IMR-90 (cell line): ENCODE data around the gene NELL2. TPM values are rescaled to one million over a fixed set of nuclear protein-coding genes. Genes with fewer than 3 reads are reported as not detected.

Experiments used
- ATAC-seq: fragments of 200-7000 bp; cut with Tn5 transposase; 2 replicates; pipeline ENCODE4 v1.9.1; 2020; ENCODE audit warnings: low read depth, mild to moderate bottlenecking, moderate library complexity
- BruUV-seq: library from RNA; stranded (reverse); fragments of 400-500 nt; replicated peaks from 2 replicates; lab custom pipeline; 2021; lab: Mats Ljungman, UMichigan
- CTCF ChIA-PET: fragments of 300-600 bp; formaldehyde crosslinking; extraction: SDS; loops from one replicate; lab custom pipeline; 2021; ENCODE audit warnings: antibody characterized with exemption; lab: Yijun Ruan, JAX
- POLR2A ChIA-PET: fragments of 300-600 bp; sonication (Branson Sonifier 250); formaldehyde crosslinking; loops from one replicate; lab custom pipeline; 2022; ENCODE audit warnings: antibody characterized with exemption; ENCODE audit not compliant: unreplicated experiment; lab: Charles Lee
- DNase-seq: peaks from one replicate; pipeline ENCODE4 v3.0.0; 2013
- H2AFZ ChIP-seq: replicated peaks from 2 replicates; pipeline ENCODE3; 2013; ENCODE audit warnings: low read length, mild to moderate bottlenecking; ENCODE audit not compliant: poor library complexity
- H2AK5ac ChIP-seq: 2 replicates; pipeline ENCODE4 v1.6.1; 2013; ENCODE audit warnings: low read depth, low read length, inconsistent platforms
- H2AK9ac ChIP-seq: replicated peaks from 2 replicates; pipeline ENCODE3; 2013; ENCODE audit warnings: mild to moderate bottlenecking, low read depth, low read length, moderate library complexity; ENCODE audit not compliant: poor library complexity
- H2BK120ac ChIP-seq: 2 replicates; pipeline ENCODE4 v1.6.1; 2013; ENCODE audit warnings: low read depth, low read length, inconsistent platforms
- H2BK15ac ChIP-seq: 3 replicates; pipeline ENCODE4 v1.6.1; 2013; ENCODE audit warnings: low read depth, low read length, inconsistent platforms
- H2BK20ac ChIP-seq: 2 replicates; pipeline ENCODE4 v1.6.1; 2013; ENCODE audit warnings: low read depth, mild to moderate bottlenecking, inconsistent platforms, low read length, moderate library complexity
- H2BK5ac ChIP-seq: 2 replicates; pipeline ENCODE4 v1.6.1; 2013; ENCODE audit warnings: mild to moderate bottlenecking, low read depth, low read length, inconsistent platforms; ENCODE audit not compliant: poor library complexity, severe bottlenecking
- H3K14ac ChIP-seq: replicated peaks from 2 replicates; pipeline ENCODE4 v1.6.1; 2013; ENCODE audit warnings: low read depth, low read length, inconsistent platforms
- H3K18ac ChIP-seq: 2 replicates; pipeline ENCODE4 v1.6.1; 2013; ENCODE audit warnings: low read depth, low read length, control low read depth
- H3K23ac ChIP-seq: 2 replicates; pipeline ENCODE4 v1.6.1; 2013; ENCODE audit warnings: low read depth, low read length, inconsistent platforms
- H3K27ac ChIP-seq: 2 replicates; pipeline ENCODE4 v1.5.1; 2013; ENCODE audit warnings: mild to moderate bottlenecking, control low read depth, low read length; ENCODE audit not compliant: insufficient read depth
- H3K27me3 ChIP-seq: 2 replicates; pipeline ENCODE4 v1.6.1; 2013; ENCODE audit warnings: low read length; ENCODE audit not compliant: control insufficient read depth, insufficient read depth
- H3K36me3 ChIP-seq: 2 replicates; pipeline ENCODE4 v1.6.1; 2013; ENCODE audit warnings: low read length, mixed read lengths; ENCODE audit not compliant: control insufficient read depth, insufficient read depth
- H3K4ac ChIP-seq: 2 replicates; pipeline ENCODE4 v1.6.1; 2013; ENCODE audit warnings: low read depth, low read length, inconsistent platforms
- H3K4me1 ChIP-seq: 2 replicates; pipeline ENCODE4 v1.6.1; 2013; ENCODE audit warnings: low read length, mixed read lengths; ENCODE audit not compliant: control insufficient read depth, insufficient read depth
- H3K4me2 ChIP-seq: 2 replicates; pipeline ENCODE4 v1.6.1; 2013; ENCODE audit warnings: low read depth, mild to moderate bottlenecking, control low read depth, low read length, moderate library complexity
- H3K4me3 ChIP-seq: 2 replicates; pipeline ENCODE4 v1.5.1; 2013; ENCODE audit warnings: low read depth, mild to moderate bottlenecking, control low read depth, low read length, moderate library complexity; ENCODE audit not compliant: insufficient read depth
- H3K56ac ChIP-seq: 2 replicates; pipeline ENCODE4 v1.6.1; 2013; ENCODE audit warnings: low read length, inconsistent platforms; ENCODE audit not compliant: insufficient read depth; ENCODE audit errors: extremely low read depth
- H3K79me1 ChIP-seq, 2 experiments: 2 replicates each; pipeline ENCODE4 v1.6.1; 2013; ENCODE audit warnings: low read length in 2 of 2, inconsistent platforms in 1 of 2, low read depth in 1 of 2
- H3K9ac ChIP-seq: 2 replicates; pipeline ENCODE4 v1.6.1; 2013; ENCODE audit warnings: low read depth, low read length, control low read depth
- H3K9me1 ChIP-seq: 2 replicates; pipeline ENCODE4 v1.6.1; 2013; ENCODE audit warnings: low read length, inconsistent platforms; ENCODE audit not compliant: insufficient read depth
- H3K9me3 ChIP-seq: 2 replicates; pipeline ENCODE4 v1.6.1; 2013; ENCODE audit warnings: low read length; ENCODE audit not compliant: control insufficient read depth, insufficient read depth
- H4K20me1 ChIP-seq: 2 replicates; pipeline ENCODE4 v1.6.1; 2013; ENCODE audit warnings: low read length, inconsistent platforms; ENCODE audit not compliant: insufficient read depth
- H4K5ac ChIP-seq: 2 replicates; pipeline ENCODE4 v1.6.1; 2013; ENCODE audit warnings: mild to moderate bottlenecking, low read depth, low read length, control low read depth
- H4K8ac ChIP-seq, 2 experiments: 2 replicates each; pipeline ENCODE4 v1.6.1; 2013; ENCODE audit warnings: low read depth in 2 of 2, low read length in 2 of 2, control low read depth in 1 of 2, inconsistent platforms in 1 of 2
- H4K91ac ChIP-seq: 2 replicates; pipeline ENCODE4 v1.6.1; 2013; ENCODE audit warnings: low read depth, low read length, inconsistent platforms; ENCODE audit not compliant: insufficient read depth
- BHLHE40 ChIP-seq: fragments of 150-350 bp; IDR thresholded peaks from 2 replicates; pipeline ENCODE4 v1.6.1; 2016; ENCODE audit warnings: mild to moderate bottlenecking, low read depth, low read length
- CEBPB ChIP-seq: IDR thresholded peaks from 2 replicates; pipeline ENCODE4 v1.6.1; 2012; ENCODE audit warnings: low read depth, low read length, improper control_type of control experiment
- CHD1 ChIP-seq: IDR thresholded peaks from 2 replicates; pipeline ENCODE4 v1.6.1; 2012; ENCODE audit warnings: low read depth, low read length, improper control_type of control experiment
- ELK1 ChIP-seq: fragments of 150-350 bp; IDR thresholded peaks from 2 replicates; pipeline ENCODE4 v1.6.1; 2016; ENCODE audit warnings: low read depth, mild to moderate bottlenecking, low read length, moderate library complexity, borderline replicate concordance
- FOS ChIP-seq: fragments of 150-350 bp; IDR thresholded peaks from 2 replicates; pipeline ENCODE4 v1.6.1; 2016; ENCODE audit warnings: low read depth, low read length
- MAFK ChIP-seq: IDR thresholded peaks from 2 replicates; pipeline ENCODE4 v1.6.1; 2012; ENCODE audit warnings: low read depth, low read length, improper control_type of control experiment
- MAZ ChIP-seq: IDR thresholded peaks from 2 replicates; pipeline ENCODE4 v1.6.1; 2012; ENCODE audit warnings: low read depth, mild to moderate bottlenecking, low read length, improper control_type of control experiment, moderate library complexity, borderline replicate concordance
- MXI1 ChIP-seq: IDR thresholded peaks from 2 replicates; pipeline ENCODE4 v1.6.1; 2012; ENCODE audit warnings: low read depth, mild to moderate bottlenecking, low read length, moderate library complexity, borderline replicate concordance
- NFE2L2 ChIP-seq: fragments of 150-350 bp; IDR thresholded peaks from 2 replicates; pipeline ENCODE4 v1.6.1; 2016; ENCODE audit warnings: low read depth, mild to moderate bottlenecking, low read length
- POLR2A ChIP-seq: IDR thresholded peaks from 2 replicates; pipeline ENCODE4 v1.6.1; 2012; ENCODE audit warnings: mild to moderate bottlenecking, low read depth, low read length
- RAD21 ChIP-seq: IDR thresholded peaks from 2 replicates; pipeline ENCODE4 v1.6.1; 2012; ENCODE audit warnings: low read length, improper control_type of control experiment
- RCOR1 ChIP-seq: IDR thresholded peaks from 2 replicates; pipeline ENCODE4 v1.6.1; 2012; ENCODE audit warnings: mild to moderate bottlenecking, low read length, improper control_type of control experiment; ENCODE audit not compliant: insufficient replicate concordance
- RFX5 ChIP-seq: IDR thresholded peaks from 2 replicates; pipeline ENCODE4 v1.8.0; 2012; ENCODE audit warnings: low read depth, mild to moderate bottlenecking, low read length, moderate library complexity
- SMC3 ChIP-seq: fragments of 150-350 bp; IDR thresholded peaks from 2 replicates; pipeline ENCODE4 v1.6.1; 2016; ENCODE audit warnings: low read depth, mild to moderate bottlenecking, antibody characterized with exemption, low read length, moderate library complexity
- WGBS, 2 experiments: methylation state at CpG; one replicate each; pipeline versions ENCODE4 v1.1.5 to v1.1.7; 2013; ENCODE audit warnings: missing lambda C conversion rate in 2 of 2; ENCODE audit not compliant: insufficient read length in 1 of 2; ENCODE audit errors: extremely low coverage in 2 of 2; 5-methylcytosine and 5-hydroxymethylcytosine counted together
- dilution Hi-C: fragments of 300-500 bp; cut with HindIII; formaldehyde crosslinking; loops from one replicate; pipeline ENCODE4 v1.14.3; 2018; ENCODE audit warnings: low sequenced_read_pairs; ENCODE audit not compliant: unreplicated experiment
- in situ Hi-C: fragments of 300-500 bp; cut with MboI; formaldehyde crosslinking; loops from 3 replicates; pipeline ENCODE4 v1.14.3; 2019; ENCODE audit warnings: low sequenced_read_pairs, inconsistent platforms, mixed read lengths
- intact Hi-C: fragments of 100-400 bp; cut with micrococcal nuclease; formaldehyde crosslinking; loops from 2 replicates; pipeline ENCODE4 v1.10.0; 2022
- polyA plus RNA-seq, 3 experiments: library from polyadenylated mRNA; depleted of rRNA; stranded (reverse); fragments of >200 nt; gene quantifications; 2 replicates each; pipeline ENCODE4 v1.2.3, GENCODE V29; 2012; ENCODE audit warnings: low replicate concordance in 1 of 3
- total RNA-seq: library from RNA; depleted of rRNA; stranded (reverse); fragments of >200 nt; gene quantifications from 2 replicates; pipeline ENCODE4 v1.2.3, GENCODE V29; 2012
- TF ChIP-seq, protein P1 (sequence below): fragments of 150-350 bp; IDR thresholded peaks from 2 replicates; pipeline ENCODE4 v1.6.1; 2017; ENCODE audit warnings: mild to moderate bottlenecking, antibody characterized with exemption, low read length, low read depth

The NELL2 gene
- total and polyA plus RNA-seq, 2 of the 4 experiments (the other 2 are of a cell fraction), result 0.18 to 0.26 TPM

GRCh38 chr12:44521702-44522101 is 354.4 kb downstream of the NELL2 start:
- no peak overlapping the region for H3K56ac ChIP-seq
- H2BK20ac ChIP-seq, result no peak overlapping the region
- H3K9me1 ChIP-seq, result no peaks in the 10 kb centered on the region
- no peaks in the 10 kb centered on the region for H3K27me3 ChIP-seq
- ATAC-seq (no peak), DNase-seq (no peak)
- no peaks in the 10 kb centered on the region for H4K20me1 ChIP-seq
- no peak overlapping the region for H3K4ac ChIP-seq
- H3K27ac ChIP-seq, result no peak overlapping the region
- no CpG with 5 or more reads among the region's 3 CpGs for WGBS, 2 experiments
- dilution Hi-C loops (no loop called here), in situ Hi-C loops (no loop called here), intact Hi-C loops (no loop called here)
- no peak overlapping the region for H2AK9ac ChIP-seq
- no peaks in the 10 kb centered on the region for H3K79me1 ChIP-seq
- H3K14ac ChIP-seq, result no peak overlapping the region
- no peak overlapping the region for H3K9ac ChIP-seq
- H2AK5ac ChIP-seq, result no peak overlapping the region
- H3K4me1 ChIP-seq, result no peaks in the 10 kb centered on the region
- H3K18ac ChIP-seq, result no peak overlapping the region
- no peak for TF ChIP-seq FOS
- no peak for TF ChIP-seq MXI1
- TF ChIP-seq, protein P1, sequence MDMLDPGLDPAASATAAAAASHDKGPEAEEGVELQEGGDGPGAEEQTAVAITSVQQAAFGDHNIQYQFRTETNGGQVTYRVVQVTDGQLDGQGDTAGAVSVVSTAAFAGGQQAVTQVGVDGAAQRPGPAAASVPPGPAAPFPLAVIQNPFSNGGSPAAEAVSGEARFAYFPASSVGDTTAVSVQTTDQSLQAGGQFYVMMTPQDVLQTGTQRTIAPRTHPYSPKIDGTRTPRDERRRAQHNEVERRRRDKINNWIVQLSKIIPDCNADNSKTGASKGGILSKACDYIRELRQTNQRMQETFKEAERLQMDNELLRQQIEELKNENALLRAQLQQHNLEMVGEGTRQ, result no peak
- no peak for TF ChIP-seq RCOR1
- TF ChIP-seq RAD21, result no peak
- no peak for TF ChIP-seq CHD1
- TF ChIP-seq ELK1, result no peak
- no peak for TF ChIP-seq RFX5
- TF ChIP-seq CEBPB, result no peak
- TF ChIP-seq BHLHE40, result no peak
- no peak for TF ChIP-seq SMC3
- TF ChIP-seq POLR2A, result no peak
- no peak for TF ChIP-seq NFE2L2
- no peak for TF ChIP-seq MAFK
- TF ChIP-seq MAZ, result no peak
- H3K9me3 ChIP-seq, result no peaks in the 10 kb centered on the region
- H2AFZ ChIP-seq, result no peak overlapping the region
- H2BK5ac ChIP-seq, result no peak overlapping the region
- H2BK120ac ChIP-seq, result no peak overlapping the region
- no TSS peak for BruUV-seq
- CTCF ChIA-PET, result interaction anchor here (0.6 kb wide), 1 partner anchor 15 kb away, joined by 4 read pairs; no protein-coding TSS in a partner anchor
- H4K5ac ChIP-seq, result no peak overlapping the region
- no peak overlapping the region for H3K23ac ChIP-seq
- POLR2A ChIA-PET, result no interaction called here
- H3K4me3 ChIP-seq, result no peak overlapping the region
- no peak overlapping the region for H3K4me2 ChIP-seq
- no peak overlapping the region for H2BK15ac ChIP-seq
- no peak overlapping the region for H4K8ac ChIP-seq
- H3K36me3 ChIP-seq, result no peaks in the 10 kb centered on the region
- H4K91ac ChIP-seq, result no peak overlapping the region
